AG08395 (cell line): ENCODE measurements around the gene GPRIN1.
A peak's percentile ranks its signal among the peaks of the same experiment; 100 is the strongest.
"Not testable (repeated sequence)": the region's sequence is repeated elsewhere in the genome, so short reads cannot be mapped to it uniquely, and the experiment has no call there.

Source experiments
- DNase-seq: peaks from one replicate; pipeline ENCODE4 v3.0.0; 2012; ENCODE audit warnings: mixed read lengths, low spot score

GPRIN1 gene

DNA sequence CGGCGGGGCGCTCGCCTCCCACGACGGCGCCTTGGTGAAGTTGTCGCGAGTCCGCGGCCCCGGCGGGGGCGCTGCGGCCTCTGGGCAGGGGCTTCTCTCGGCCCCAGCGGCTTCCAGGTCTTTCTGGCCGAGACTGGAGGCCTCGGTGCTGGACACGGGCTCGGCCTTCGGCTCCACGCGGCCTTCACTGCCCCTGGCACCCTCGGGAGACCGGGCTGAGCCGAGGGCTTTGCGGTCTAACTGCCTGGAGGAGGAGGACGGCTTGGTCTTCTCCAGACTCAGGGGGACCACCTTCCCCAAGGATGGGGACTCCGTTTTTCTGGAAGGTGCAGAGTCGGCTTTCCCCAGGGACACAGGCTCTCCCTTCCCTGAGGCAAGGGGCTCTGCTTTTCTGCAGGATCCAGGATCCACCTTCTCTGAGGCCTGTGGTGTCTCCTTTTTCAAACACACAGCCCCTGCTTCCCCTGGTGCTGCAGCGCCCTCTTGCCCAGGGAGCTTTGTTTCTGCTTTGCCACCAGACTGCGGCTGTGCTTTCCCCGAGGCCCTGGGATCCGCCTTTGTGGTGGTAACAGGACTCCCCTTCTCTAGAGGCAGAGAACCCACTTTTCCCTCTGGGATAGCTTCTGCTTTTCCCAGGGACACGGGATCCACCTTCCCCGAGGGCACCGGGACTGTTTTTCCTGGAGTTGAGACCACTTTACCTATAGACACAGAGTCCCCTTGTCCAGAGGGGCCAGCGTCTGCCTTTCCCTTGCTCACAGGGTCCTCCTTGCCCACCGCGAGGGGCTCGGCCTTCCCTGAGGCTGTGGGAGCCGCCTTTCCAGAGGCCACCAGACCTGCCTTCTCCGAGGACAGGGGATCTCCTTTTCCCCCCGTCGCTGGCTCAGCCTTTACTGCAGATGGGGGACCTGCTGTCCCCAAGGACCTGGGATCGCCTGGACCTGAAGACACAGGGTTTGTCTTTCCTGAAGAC, 12.3 kb downstream of the GPRIN1 start:
- no peak for DNase-seq

- DNase-seq = peak; percentile 31
Observed at GRCh38 chr5:176596689-176597416, 13.1 kb downstream of the GPRIN1 start.

DNA sequence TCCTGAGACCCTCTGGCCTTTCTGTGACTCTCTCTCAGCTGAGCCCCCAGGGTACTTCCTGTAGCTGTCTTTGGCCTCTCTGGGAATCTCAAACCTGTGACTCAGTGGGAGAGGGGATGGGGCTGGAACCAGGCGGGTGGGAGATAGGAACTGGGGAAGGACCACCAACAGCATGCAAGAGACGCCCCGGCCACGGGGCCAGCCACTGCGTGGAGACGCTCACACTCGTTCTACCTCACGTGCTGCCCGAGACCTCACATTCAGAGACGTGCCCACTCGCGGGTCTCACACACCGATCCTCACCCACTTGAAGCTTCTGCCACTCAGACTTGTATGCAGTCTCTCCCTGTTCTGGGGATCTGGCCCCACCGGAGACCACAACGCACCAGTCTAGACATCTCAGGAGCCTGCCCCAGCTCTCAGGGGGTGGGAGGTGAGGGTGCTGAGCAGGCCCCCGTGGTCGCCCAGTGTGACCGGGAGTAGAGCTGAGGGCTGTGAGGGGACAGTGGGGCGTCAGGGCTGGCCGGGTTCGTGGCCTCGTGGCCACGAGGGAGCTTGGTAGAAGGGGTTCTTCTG, 13.8 kb downstream of the GPRIN1 start:
- no peak for DNase-seq

GRCh38 chr5:176595386-176595943, 14.5 kb downstream of the GPRIN1 start:
- no peak for DNase-seq

DNA sequence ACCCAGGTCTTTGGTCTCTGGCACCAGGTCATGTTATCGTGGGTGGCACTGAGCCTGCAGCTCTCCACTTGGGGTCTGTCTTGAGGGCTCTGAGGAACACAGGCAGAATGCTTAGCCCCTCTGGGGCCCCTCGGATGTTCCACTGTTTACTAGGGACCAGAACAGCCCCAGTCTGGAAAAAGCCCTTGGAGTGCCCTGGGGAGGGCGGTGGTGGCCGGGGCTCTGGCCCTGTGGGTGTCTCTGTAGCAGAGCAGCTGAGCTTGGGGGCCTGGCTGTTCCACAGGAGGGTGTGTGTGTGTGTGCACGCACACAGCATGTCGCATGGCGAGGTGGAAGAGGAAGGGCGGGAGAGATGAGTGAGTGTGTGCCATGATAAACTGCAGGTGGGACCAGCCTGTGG, 15.4 kb downstream of the GPRIN1 start:
- DNase-seq = no peak

DNA sequence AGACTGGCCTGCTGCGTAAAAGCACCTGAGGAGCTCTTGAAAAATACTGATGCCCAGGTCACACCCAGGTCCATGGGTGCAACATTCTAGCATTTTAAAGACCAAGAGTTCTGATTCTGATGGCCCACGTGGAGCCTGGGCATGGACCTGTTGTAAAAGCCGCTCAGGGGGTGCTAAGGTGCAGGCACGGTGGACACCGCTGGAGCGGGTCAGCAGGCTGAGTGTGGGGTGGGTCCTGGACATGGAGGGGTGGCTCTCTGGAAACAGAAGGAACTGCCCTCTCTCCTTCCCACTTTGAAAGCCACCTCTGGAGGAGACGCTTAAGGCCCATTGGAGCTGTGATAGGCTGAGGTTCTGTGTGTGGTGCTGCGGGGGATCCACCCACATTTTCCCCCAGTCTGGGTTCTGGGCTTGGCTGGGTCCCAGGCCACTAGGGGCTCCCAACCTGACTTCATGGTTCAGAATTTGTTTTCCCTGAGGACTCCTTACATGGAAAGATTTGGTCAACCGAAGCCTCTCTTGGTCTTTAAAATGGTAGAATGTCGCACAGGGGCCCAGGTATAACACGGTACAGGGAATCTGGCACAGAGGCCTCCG, 16.6 kb downstream of the GPRIN1 start:
- DNase-seq = no peak

DNA sequence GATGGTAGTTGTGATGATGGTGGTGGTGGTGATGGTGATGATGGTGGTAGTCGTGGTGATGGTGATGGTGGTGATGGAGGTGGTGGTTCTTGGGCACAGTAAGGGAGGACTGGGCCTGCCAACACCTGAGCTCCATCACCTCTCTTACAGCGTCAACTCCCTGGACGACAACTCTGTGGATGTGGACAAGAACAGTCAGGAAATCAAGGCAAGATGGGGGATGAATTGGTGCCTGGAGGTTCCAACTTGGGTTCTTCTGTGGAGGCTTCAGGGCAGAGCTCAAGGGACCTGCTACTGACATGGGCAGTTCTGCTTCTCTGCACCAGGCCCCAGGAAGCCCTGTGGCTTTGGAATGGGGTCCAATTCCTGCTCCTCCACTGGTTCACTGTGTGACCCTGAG, 17.4 kb downstream of the GPRIN1 start:
- no peak for DNase-seq

- not testable (repeated sequence) for DNase-seq
Observed at GRCh38 chr5:176591667-176592066, 18.3 kb downstream of the GPRIN1 start.

GRCh38 chr5:176590035-176590717, 19.8 kb downstream of the GPRIN1 start:
- no peak for DNase-seq

GRCh38 chr5:176589039-176589769, 20.8 kb downstream of the GPRIN1 start:
- no peak for DNase-seq

DNA sequence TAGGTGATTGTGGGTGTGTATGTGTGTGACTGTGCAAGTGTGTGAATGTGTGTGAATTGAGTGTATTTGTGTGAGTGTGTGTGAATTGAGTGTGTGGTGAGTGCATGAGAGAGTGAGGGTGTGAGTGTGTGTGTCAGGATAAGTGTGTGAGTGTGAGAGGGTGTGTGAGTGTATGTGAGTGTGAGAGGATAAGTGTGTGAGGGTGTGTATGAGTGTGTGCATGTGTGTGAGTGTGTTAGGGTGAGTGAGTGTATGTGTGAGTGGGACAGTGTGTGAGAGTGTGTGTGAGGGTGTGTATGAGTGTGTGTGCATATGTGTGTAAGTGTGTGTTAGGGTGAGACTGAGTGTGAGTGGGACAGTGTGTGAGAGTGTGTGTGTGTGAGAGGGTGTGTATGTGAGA, 21.7 kb downstream of the GPRIN1 start:
- no peak for DNase-seq

DNA sequence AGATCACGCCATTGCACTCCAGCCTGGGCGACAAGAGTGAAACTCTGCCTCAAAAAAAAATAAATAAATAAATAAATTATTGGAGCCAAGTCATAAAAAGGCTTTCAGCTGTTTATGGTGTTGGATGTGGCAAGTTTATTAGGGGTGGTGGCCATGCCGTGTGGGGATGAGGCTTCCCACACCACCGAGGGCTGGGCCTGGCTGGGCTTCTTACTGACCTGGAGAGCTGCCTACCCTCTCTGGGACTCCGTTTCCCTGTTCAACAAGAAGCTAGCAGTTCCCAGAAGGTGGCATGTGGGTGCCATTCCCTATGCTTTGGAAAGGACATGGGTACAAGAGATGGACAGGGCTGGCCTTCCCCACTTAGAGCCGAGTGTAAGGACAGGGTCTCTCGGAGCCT, 22.6 kb downstream of the GPRIN1 start:
- no peak for DNase-seq

DNA sequence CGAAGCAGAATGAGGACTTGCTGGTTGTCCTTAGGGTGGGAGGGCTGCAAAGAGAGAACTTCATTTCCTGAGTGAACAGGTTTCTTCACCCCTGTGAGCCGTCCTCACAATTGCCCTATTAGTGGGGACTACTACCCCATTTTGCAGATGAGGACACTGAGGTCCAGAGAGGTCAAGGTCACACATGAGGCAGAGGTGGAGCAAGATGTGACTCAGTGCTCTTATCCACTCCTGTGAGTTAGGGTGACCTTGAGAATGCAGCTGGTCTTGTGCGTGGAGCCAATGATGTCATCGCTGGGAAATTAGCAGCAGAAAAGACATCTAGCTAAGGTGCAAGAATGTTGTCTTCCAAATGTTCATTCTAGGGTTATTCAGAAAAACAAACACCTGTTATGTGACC, 26.9 kb downstream of the GPRIN1 start:
- DNase-seq = no peak

- no peak for DNase-seq
Observed at GRCh38 chr5:176581361-176581760, 28.6 kb downstream of the GPRIN1 start.

DNA sequence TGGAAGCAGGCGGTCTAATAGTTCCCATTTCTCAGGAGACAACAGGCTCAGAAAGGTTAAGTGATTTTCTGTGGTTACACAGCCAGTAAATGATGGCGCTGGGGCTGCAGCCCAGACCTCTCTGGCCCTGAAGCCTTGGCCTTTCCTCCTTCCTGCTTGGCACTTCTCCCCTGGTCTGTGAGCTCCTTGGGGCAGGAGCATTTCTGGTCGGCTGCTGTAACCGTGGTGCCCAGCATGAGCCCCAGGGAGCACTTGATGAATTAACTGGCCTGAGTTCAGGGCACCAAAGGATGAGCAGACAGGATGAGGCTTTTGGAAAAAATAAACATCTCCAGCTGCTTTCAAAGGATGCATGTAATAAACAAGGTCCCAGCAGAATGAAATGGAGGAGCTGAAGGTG, 30.6 kb downstream of the GPRIN1 start:
- DNase-seq = no peak

DNA sequence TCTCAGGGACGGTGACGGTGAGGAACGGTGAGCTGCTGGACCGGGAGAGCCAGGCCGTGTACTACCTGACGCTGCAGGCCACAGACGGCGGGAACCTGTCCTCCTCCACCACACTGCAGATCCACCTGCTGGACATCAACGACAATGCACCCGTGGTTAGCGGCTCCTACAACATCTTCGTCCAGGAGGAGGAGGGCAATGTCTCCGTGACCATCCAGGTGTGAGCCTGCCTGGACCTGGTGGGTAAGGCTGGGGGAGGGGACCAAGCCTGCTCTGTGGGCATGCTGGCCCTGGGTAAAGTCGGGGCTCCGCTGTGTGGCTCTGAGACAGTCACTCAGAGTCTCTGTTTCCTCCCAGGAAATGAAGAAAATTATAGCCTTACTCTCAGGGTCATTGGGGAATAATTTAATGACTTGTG, 31.6 kb downstream of the GPRIN1 start:
- peak; percentile 48 for DNase-seq

DNA sequence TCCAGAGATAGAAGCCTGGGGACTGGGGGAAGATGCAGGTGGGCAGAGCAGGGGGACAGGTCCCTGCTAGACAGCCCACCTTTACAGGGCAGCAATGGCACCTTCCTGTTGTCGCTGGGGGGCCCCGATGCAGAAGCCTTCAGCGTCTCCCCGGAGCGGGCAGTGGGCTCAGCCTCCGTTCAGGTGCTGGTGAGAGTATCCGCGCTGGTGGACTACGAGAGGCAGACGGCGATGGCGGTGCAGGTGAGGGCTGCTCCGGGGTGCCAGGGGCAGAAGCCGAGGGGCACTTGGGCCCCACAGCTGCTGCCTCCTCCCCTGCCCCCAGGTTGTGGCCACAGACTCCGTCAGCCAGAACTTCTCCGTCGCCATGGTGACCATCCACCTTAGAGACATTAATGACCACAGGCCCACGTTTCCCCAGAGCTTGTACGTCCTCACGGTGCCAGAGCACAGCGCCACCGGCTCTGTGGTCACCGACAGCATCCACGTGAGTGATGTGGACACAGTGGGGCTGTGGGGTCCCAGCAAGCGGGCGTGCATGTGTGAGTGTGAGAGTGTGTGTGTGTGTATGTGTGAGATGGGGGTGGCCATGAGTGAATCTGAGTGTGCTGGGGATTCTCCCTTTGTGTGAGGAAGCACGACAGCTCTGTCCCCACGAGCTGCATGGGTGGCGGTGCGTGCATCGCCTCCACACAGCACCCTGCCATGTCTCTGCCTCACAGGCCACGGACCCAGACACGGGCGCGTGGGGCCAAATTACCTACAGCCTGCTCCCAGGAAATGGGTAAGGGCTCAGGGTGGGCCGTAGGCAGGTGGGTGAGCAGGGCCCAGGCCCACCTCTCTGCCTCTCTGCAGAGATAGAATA, 32.4 kb downstream of the GPRIN1 start:
- DNase-seq = no peak

DNA sequence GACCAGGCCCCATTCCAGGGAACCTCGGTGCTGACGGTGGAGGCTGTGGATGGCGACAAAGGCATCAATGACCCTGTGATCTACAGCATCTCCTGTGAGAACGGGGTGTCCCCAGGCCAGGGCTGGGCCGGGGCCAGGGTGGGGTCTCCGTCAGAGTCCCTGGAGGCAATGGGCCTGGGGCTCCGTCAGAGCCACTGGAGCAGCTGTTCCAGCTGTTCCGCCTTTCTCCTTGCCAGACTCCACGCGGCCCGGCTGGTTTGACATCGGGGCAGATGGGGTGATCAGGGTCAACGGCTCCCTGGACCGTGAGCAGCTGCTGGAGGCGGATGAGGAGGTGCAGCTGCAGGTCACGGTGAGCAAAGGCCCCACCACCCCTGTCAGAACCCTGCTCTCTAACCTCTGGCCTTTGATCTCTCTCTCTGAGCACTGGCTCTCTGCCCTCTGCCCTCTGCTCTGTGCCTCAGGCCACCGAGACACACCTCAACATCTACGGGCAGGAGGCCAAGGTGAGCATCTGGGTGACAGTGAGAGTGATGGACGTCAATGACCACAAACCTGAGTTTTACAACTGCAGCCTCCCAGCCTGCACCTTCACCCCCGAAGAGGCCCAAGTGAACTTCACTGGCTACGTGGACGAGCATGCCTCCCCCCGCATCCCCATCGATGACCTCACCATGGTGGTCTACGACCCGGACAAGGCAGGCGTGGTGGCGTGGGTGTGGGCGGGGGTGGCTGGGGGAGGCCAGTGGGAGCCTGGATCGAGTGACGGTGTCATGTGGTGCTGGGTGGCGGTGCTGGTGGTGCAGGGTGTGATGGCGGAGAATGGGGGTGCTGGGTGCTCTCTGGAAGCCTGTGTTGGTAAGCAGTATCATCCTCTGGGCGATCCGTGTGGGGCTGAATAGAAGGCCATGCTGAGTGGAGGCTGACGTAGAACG, 34.2 kb downstream of the GPRIN1 start:
- no peak for DNase-seq

GRCh38 chr5:176575066-176575465, 34.9 kb downstream of the GPRIN1 start:
- no peak for DNase-seq
